ENCODE measurements around the gene LAMTOR4. TPM values are rescaled to one million over a fixed set of nuclear protein-coding genes. Genes with fewer than 3 reads are reported as not detected.

LAMTOR4 gene
- total and polyA plus RNA-seq, 2 of the 13 experiments (the other 11 are each of a cell fraction or from before 2014, with no cell fraction given), result 115 to 118 TPM

DNA sequence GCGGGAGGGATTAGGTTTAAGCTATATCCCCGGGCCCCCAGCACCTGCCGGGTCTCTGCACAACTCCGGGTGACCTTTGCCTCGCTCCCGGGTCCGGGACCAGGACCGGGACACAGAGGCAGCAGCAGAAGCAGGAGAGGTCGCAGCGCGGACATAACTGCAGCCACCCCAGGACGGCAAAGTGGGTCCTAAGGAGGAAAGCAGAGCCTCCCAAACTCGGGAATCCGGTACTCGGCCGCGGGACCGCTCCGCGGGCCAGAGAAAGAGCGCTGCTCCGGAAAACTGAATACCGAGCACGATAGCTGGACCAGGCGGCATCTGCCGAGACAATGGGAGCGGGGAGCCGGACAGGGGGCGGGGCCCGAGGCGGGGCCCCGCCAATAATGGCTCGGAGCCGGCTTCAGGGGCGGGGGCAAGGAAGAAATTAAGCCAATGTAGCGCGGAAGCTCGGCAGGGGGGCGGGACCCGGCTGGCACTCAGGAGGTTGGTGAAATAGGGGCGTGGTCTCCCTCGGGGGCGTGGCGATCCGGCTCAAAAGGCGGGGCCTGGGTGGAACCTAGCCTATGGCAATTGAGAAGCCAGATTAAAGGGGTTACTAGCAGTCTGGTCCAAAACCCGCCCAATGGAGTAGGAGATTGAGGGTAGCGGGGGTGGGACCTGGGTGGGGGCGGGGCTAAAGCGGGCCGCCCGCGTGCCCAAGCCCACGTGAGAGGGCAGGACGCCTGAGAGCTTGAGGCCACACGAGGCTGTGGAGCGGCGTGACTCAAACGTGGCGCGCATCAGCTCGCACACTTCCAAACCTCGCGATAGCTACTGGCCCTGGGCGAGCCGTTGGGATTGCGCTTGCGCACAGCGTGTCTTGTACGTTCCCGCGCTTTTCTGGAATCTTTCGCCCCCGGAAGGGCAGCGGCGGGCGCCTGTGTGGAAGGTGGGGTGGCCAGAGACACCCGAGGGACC, 28.6 kb downstream of the LAMTOR4 start, which contains the start of the genes GPC2 and STAG3 (continued):
- TF ChIP-seq, protein P1, sequence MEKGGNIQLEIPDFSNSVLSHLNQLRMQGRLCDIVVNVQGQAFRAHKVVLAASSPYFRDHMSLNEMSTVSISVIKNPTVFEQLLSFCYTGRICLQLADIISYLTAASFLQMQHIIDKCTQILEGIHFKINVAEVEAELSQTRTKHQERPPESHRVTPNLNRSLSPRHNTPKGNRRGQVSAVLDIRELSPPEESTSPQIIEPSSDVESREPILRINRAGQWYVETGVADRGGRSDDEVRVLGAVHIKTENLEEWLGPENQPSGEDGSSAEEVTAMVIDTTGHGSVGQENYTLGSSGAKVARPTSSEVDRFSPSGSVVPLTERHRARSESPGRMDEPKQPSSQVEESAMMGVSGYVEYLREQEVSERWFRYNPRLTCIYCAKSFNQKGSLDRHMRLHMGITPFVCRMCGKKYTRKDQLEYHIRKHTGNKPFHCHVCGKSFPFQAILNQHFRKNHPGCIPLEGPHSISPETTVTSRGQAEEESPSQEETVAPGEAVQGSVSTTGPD (CRISPR knock-in tag; IDR thresholded peaks at IDR 0.05), result no peak
- TF ChIP-seq NFE2L1 (CRISPR knock-in tag; IDR thresholded peaks at IDR 0.05; ENCODE audit: borderline replicate concordance) (no peak), DPF2 (CRISPR knock-in tag; IDR thresholded peaks at IDR 0.05; ENCODE audit: borderline replicate concordance, low read depth) (no peak), NFE2L2 (IDR thresholded peaks at IDR 0.05; ENCODE audit: low read length) (no peak), HOXA5 (CRISPR knock-in tag; IDR thresholded peaks at IDR 0.05) (no peak), ZNF451 (CRISPR knock-in tag; IDR thresholded peaks at IDR 0.05) (no peak), ZSCAN29 (CRISPR knock-in tag; conservative IDR thresholded peaks at IDR 0.05) (no peak), PCBP1 (IDR thresholded peaks at IDR 0.05; ENCODE audit: borderline replicate concordance, low read depth, low read length) (no peak), REPIN1 (CRISPR knock-in tag; IDR thresholded peaks at IDR 0.05; ENCODE audit: borderline replicate concordance, low read depth) (no peak), ZNF720 (CRISPR knock-in tag; IDR thresholded peaks at IDR 0.05) (no peak)
- TF ChIP-seq, protein P2, sequence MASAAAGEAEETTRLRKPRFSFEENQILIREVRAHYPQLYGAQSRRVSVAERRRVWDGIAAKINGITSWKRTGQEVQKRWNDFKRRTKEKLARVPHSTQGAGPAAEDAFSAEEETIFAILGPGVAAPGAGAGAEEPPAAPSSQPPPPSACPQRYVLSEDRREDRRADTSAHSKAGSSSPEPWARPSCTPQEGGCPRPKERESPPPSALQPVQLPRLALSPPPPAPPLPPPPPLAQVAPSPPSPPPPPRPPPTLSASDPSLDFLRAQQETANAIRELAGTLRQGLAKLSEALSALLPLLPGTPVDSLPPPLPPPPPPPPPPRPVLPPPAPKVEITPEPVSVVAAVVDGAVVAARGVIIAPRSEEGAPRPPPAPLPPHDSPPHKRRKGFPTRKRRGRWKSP (CRISPR knock-in tag; IDR thresholded peaks at IDR 0.05), result 0 out of 2 replicates have a peak, but pooled peaks have one; percentile 38
- TF ChIP-seq, protein P3, sequence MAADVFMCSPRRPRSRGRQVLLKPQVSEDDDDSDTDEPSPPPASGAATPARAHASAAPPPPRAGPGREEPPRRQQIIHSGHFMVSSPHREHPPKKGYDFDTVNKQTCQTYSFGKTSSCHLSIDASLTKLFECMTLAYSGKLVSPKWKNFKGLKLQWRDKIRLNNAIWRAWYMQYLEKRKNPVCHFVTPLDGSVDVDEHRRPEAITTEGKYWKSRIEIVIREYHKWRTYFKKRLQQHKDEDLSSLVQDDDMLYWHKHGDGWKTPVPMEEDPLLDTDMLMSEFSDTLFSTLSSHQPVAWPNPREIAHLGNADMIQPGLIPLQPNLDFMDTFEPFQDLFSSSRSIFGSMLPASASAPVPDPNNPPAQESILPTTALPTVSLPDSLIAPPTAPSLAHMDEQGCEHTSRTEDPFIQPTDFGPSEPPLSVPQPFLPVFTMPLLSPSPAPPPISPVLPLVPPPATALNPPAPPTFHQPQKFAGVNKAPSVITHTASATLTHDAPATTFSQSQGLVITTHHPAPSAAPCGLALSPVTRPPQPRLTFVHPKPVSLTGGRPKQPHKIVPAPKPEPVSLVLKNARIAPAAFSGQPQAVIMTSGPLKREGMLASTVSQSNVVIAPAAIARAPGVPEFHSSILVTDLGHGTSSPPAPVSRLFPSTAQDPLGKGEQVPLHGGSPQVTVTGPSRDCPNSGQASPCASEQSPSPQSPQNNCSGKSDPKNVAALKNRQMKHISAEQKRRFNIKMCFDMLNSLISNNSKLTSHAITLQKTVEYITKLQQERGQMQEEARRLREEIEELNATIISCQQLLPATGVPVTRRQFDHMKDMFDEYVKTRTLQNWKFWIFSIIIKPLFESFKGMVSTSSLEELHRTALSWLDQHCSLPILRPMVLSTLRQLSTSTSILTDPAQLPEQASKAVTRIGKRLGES (CRISPR knock-in tag; IDR thresholded peaks at IDR 0.05; ENCODE audit: borderline replicate concordance), result no peak
- TF ChIP-seq, protein P4, sequence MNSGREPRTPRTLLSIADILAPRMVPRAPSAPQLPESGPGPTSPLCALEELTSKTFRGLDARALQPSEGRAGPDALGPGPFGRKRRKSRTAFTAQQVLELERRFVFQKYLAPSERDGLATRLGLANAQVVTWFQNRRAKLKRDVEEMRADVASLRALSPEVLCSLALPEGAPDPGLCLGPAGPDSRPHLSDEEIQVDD (CRISPR knock-in tag; IDR thresholded peaks at IDR 0.05; ENCODE audit: borderline replicate concordance), result no peak
